Stimulated activated CD4-positive, alpha-beta T cell treated with anti-CD3 and anti-CD28 coated beads, Interleukin-15, amount 100 ng/mL, for 48 hours (primary cell): ENCODE data around the gene TMEM141.
"Not testable (repeated sequence)": the region's sequence is repeated elsewhere in the genome, so short reads cannot be mapped to it uniquely, and the experiment has no call there.

Experiments used
- DNase-seq, 2 donors: peaks; one replicate each; pipeline ENCODE4 v3.0.0-alpha.2; 2020; ENCODE audit warnings: low read depth in 2 of 2

Gene TMEM141

GRCh38 chr9:136773386-136774044, 17.6 kb upstream of the TMEM141 start:
- DNase-seq = no peak

GRCh38 chr9:136774416-136775045, 16.6 kb upstream of the TMEM141 start:
- DNase-seq = no peak

GRCh38 chr9:136775191-136775590, 16.0 kb upstream of the TMEM141 start:
- no peak for DNase-seq

- no peak for DNase-seq
Measured at GRCh38 chr9:136776947-136777346, 14.2 kb upstream of the TMEM141 start.

- DNase-seq = no peak
Measured at GRCh38 chr9:136777359-136777758, 13.8 kb upstream of the TMEM141 start.

- no peak for DNase-seq
Measured at GRCh38 chr9:136779808-136780207, 11.3 kb upstream of the TMEM141 start.

- no peak for DNase-seq
Measured at GRCh38 chr9:136782452-136782851, 8.7 kb upstream of the TMEM141 start.

GRCh38 chr9:136784249-136784996, 6.7 kb upstream of the TMEM141 start:
- no peak for DNase-seq

- no peak for DNase-seq
Measured at GRCh38 chr9:136784997-136785361, 6.2 kb upstream of the TMEM141 start.

GRCh38 chr9:136785565-136786355, 5.4 kb upstream of the TMEM141 start:
- not testable (repeated sequence) for DNase-seq

- DNase-seq = no peak
Measured at GRCh38 chr9:136786451-136786850, 4.7 kb upstream of the TMEM141 start.

GRCh38 chr9:136786983-136787382, 4.2 kb upstream of the TMEM141 start:
- DNase-seq = not testable (repeated sequence)

GRCh38 chr9:136787690-136788400, 3.3 kb upstream of the TMEM141 start:
- peak; percentile 58 to 68 for DNase-seq

GRCh38 chr9:136788644-136789522, 2.3 kb upstream of the TMEM141 start:
- DNase-seq = not testable (repeated sequence)

- DNase-seq = no peak
Measured at GRCh38 chr9:136789523-136789937, 1.6 kb upstream of the TMEM141 start.

- DNase-seq = peak; percentile 38 to 52
Measured at GRCh38 chr9:136791516-136792276, 552 bp downstream of the TMEM141 start.

GRCh38 chr9:136792321-136793085, 1.4 kb downstream of the TMEM141 start:
- no peak for DNase-seq

- DNase-seq = no peak
Measured at GRCh38 chr9:136793086-136793946, 2.2 kb downstream of the TMEM141 start.
